GM12875 (cell line): ENCODE measurements around the gene CELF2.

ENCODE experiments used
- H3K4me3 ChIP-seq: one replicate; pipeline ENCODE4 v1.5.1; 2011; ENCODE audit warnings: low read depth, low read length, control low read depth
- CTCF ChIP-seq: IDR thresholded peaks from 2 replicates; pipeline ENCODE4 v1.5.1; 2011; ENCODE audit warnings: low read depth, mild to moderate bottlenecking, control low read depth, inconsistent platforms, low read length, moderate library complexity, borderline replicate concordance; ENCODE audit not compliant: insufficient read depth

Gene CELF2

GRCh38 chr10:11264296-11265048 lies 246.8 kb downstream of the CELF2 start:
- no peak for TF ChIP-seq CTCF
- no peak overlapping the region for H3K4me3 ChIP-seq

GRCh38 chr10:11265484-11265883 lies 247.8 kb downstream of the CELF2 start:
- no peak for TF ChIP-seq CTCF
- H3K4me3 ChIP-seq = no peak overlapping the region

- H3K4me3 ChIP-seq = no peak overlapping the region
These were observed 248.8 kb downstream of the CELF2 start for GRCh38 chr10:11266426-11266825.

GRCh38 chr10:11270135-11270857 lies 252.6 kb downstream of the CELF2 start:
- H3K4me3 ChIP-seq = no peak overlapping the region
- peak; percentile 98 for TF ChIP-seq CTCF

More at GRCh38 chr10:11266426-11266825, 248.8 kb downstream of the CELF2 start:
- no peak for TF ChIP-seq CTCF

- TF ChIP-seq CTCF = no peak
- H3K4me3 ChIP-seq = no peak overlapping the region
These were observed 253.1 kb downstream of the CELF2 start for GRCh38 chr10:11270858-11271179.

- H3K4me3 ChIP-seq = no peak overlapping the region
- no peak for TF ChIP-seq CTCF
These were observed 255.3 kb downstream of the CELF2 start for GRCh38 chr10:11272915-11273389.

GRCh38 chr10:11274452-11274851 lies 256.8 kb downstream of the CELF2 start:
- TF ChIP-seq CTCF = no peak
- no peak overlapping the region for H3K4me3 ChIP-seq
